HT-29 (cell line): ENCODE measurements around the gene PTGES3. TPM values are rescaled to one million over a fixed set of nuclear protein-coding genes. Genes with fewer than 3 reads are reported as not detected.
"Not testable (repeated sequence)": the region's sequence is repeated elsewhere in the genome, so short reads cannot be mapped to it uniquely, and the experiment has no call there.

Experiments
- DNase-seq: peaks from one replicate; pipeline ENCODE4 v3.0.0-alpha.2; 2015; ENCODE audit warnings: low spot score
- total RNA-seq: library from RNA; depleted of rRNA; stranded (reverse); fragments of >200 nt; shearing (Covaris generic); gene quantifications from 2 replicates; pipeline ENCODE4 v1.2.3, GENCODE V29; 2014

Gene PTGES3
- total RNA-seq, 1 experiment from 2014 or later = 80.2 TPM

GRCh38 chr12:56709759-56710376 lies 21.8 kb upstream of the PTGES3 start:
- DNase-seq = no peak

DNA sequence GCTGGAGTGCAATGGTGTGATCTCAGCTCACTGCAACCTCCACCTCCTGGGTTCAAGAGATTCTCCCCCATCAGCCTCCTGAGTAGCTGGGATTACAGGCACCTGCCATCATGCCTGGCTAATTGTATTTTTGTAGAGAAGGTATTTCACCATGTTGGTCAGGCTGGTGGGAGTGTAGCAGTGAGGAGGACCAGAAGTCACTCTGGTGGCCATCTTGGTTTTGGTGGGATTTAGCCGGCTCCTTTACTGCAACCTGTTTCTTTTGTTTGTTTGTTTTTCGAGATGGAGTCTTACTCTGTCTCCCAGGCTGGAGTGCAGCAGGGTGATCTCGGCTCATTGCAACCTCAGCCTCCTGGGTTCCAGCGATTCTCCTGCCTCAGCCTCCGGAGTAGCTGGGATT lies 16.4 kb upstream of the PTGES3 start:
- DNase-seq = not testable (repeated sequence)

DNA sequence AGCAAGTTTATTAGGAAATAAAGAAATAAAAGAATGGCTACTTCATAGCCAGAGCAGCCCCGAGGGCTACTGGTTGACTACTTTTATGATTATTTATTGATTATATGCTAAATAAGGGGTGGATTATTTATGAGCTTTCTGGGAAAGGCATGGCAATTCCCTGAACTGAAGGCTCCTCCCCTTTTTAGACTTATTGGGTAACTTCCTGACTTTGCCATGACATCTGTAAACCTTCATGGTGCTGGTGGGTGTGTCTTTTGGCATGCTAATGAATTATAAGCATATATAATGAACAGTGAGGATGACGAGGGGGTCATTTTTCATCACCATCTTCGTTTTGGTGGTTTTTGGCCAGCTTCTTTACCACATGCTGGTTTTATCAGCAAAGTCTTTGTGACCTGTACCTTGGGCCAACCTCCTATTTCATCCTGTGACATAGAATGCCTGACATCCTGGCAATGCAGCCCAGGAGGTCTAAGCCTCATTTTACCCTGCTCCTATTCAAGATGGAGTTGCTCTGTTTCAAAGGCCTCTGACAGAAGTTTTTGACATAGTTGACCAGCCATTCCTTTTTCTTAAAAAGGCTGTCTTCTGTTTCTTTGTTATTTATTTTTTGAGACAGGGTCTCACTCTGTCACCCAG lies 11.1 kb upstream of the PTGES3 start:
- DNase-seq = no peak

GRCh38 chr12:56695327-56696101 lies 7.4 kb upstream of the PTGES3 start:
- DNase-seq = no peak

- DNase-seq = no peak
These were observed 6.1 kb upstream of the PTGES3 start for GRCh38 chr12:56694161-56694560.

GRCh38 chr12:56688846-56689109 lies 694 bp upstream of the PTGES3 start:
- no peak for DNase-seq

GRCh38 chr12:56687223-56688128 lies 608 bp downstream of the PTGES3 start:
- peak; percentile 69 for DNase-seq

- DNase-seq = peak; percentile 56
These were observed 3.2 kb downstream of the PTGES3 start for GRCh38 chr12:56684745-56685359.

DNA sequence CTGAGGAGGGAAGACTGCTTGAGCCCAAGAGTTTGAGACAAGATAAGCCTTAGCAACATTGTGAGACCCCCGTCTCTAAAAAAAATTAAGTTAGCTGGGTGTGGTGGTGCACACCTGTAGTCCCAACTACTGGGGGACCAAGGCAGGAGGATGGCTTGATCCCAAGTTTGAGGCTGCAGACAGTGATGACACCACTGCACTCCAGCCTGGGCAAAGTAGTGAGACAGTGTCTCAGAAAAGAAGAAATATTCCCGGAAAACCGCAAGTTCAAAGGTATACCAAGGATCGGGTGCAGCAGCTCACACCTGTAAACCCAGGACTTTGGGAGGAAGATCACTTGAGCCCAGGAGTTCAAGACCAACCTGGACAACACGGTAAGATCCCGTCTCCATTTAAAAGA lies 5.8 kb downstream of the PTGES3 start:
- DNase-seq = no peak

- no peak for DNase-seq
These were observed 8.1 kb downstream of the PTGES3 start for GRCh38 chr12:56679883-56680575.

DNA sequence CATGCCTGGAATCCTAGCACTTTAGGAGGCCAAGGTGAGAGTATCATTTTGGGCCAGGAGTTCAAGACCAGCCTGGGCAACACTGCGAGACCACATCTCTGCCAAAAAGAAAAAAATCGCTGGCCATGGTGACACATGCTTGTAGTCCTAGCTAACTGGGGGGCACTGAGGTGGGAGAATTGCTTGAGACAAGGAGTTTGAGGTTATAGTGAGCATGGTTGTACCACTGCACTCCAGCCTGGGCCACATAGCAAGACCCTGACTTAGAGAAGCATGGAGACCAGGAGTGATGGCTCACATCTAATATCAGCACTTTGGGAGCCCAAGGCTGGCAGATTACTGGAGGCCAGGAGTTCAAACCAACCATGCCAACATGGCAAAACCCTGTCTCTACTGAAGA lies 9.2 kb downstream of the PTGES3 start:
- DNase-seq = no peak

- no peak for DNase-seq
These were observed 10.4 kb downstream of the PTGES3 start for GRCh38 chr12:56677680-56678079.

DNA sequence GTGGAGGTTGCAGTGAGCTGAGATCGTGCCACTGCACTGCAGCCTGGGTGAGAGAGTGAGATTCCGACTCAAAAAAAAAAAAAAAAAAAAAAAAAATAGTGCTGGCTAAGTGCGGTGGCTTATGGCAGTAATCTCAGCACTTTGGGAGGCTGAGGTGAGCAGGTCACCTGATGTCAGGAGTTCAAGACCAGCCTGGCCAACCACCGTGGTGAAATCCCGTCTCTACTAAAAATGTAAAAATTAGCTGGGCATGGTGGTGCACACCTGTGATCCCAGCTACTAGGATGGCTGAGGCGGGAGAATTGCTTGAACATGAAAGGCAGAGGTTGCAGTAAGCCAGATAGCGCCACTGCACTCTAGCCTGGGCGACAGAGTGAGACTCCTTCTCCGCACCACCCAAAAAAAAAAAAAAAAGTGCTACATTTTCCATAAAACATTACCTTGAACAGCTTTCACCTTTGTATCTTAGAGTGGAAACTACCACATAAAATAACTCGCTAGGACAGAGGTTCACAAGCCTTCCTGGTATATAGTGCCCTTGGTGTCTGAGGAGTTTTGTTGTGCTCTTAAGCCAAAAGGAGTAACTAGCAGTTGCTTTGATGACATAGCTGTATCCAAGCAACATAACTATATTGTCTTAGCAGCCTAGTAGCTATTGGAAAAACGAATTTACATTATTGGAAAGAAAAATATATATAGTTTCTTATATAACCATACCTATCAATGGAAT lies 11.1 kb downstream of the PTGES3 start:
- no peak for DNase-seq

DNA sequence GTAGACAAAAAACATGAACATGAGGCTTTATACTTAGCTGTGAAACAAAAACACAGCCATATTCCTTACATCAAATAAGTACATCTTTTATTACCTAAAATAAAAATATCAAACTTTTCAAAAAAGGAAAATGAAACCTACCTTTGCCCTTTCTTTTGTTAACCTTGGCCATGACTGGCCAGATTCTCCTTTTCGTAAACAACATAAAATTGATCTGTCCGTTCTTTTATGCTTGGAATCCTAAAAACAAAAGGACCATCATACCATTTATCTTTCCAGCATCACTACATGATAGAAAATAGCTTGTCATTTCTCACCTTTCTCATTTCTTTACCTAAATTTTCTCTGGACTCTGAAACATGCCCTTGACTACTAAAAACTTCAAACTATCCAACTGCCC lies 16.5 kb downstream of the PTGES3 start:
- no peak for DNase-seq

- no peak for DNase-seq
These were observed 17.2 kb downstream of the PTGES3 start for GRCh38 chr12:56670836-56671235.

DNA sequence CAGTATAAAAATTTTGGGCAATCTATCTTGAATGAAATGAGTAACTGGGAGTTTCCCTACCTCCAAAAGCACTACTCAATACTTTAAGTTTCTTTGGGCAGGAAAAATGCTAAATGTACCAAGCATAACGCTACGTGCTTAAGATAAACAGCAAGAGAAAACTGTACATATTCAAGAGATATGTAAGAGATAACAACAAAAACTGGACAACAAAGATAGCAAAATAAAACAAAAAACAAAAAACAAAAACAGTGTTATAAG lies 20.0 kb downstream of the PTGES3 start:
- DNase-seq = no peak

DNA sequence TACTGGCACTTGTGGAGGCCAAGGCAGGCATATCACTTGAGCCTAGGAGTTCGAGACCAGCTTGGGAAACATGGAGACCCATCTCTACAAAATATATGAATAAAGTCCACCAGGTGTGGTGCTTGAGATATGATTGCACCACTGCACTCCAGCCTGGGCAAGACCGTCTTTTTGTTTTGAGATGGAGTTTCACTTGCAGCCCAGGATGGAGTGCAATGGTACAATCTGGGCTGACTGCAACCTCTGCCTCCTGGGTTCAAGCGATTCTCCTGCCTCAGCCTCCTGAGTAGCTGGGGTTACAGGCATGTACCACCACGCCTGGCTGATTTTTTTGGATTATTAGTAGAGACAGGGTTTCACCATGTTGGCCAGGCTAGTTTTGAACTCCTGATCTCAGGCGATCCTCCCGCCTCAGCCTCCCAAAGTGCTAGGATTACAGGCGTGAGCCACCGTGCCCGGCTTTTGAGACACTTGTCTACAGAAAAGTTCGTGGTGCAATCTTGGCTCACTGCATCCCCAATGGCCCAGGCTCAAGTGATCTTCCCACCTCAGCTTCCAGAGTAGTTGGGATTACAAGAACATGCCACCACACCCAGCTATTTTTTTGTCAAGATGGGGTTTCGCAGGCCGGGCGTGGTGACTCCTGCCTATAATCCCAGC lies 26.0 kb downstream of the PTGES3 start:
- DNase-seq = no peak

- DNase-seq = no peak
These were observed 26.5 kb downstream of the PTGES3 start for GRCh38 chr12:56661560-56661959.

- DNase-seq = no peak
These were observed 29.2 kb downstream of the PTGES3 start for GRCh38 chr12:56658921-56659320.
